Bronchial epithelial cell (primary cell): Measurements from ENCODE around the gene GPR176. TPM values are rescaled to one million over a fixed set of nuclear protein-coding genes. Genes with fewer than 3 reads are reported as not detected.

Source experiments
- DNase-seq: peaks from one replicate; pipeline ENCODE4 v3.0.0-alpha.2; 2010; ENCODE audit warnings: low read depth
- FAIRE-seq: peaks from 2 replicates; lab custom pipeline; 2011; peaks lifted over from hg19 to GRCh38; lab: Jason Lieb, UNC
- H3K27me3 ChIP-seq: 2 replicates; pipeline ENCODE4 v1.5.1; 2011; ENCODE audit warnings: low read length; ENCODE audit not compliant: control insufficient read depth, insufficient read depth
- H3K36me3 ChIP-seq: 2 replicates; pipeline ENCODE4 v1.5.1; 2011; ENCODE audit warnings: low read length; ENCODE audit not compliant: control insufficient read depth, insufficient read depth
- H3K4me3 ChIP-seq: 2 replicates; pipeline ENCODE4 v1.5.1; 2011; ENCODE audit warnings: mild to moderate bottlenecking, low read depth, low read length, control low read depth
- CTCF ChIP-seq: IDR thresholded peaks from 2 replicates; pipeline ENCODE4 v1.5.1; 2011; ENCODE audit warnings: mild to moderate bottlenecking, moderate library complexity, low read length, control low read depth, inconsistent platforms; ENCODE audit not compliant: insufficient read depth, severe bottlenecking
- total RNA-seq: library from RNA; depleted of rRNA; stranded (reverse); fragments of >200 nt; gene quantifications from 2 replicates; pipeline ENCODE4 v1.2.1, GENCODE V29; 2014

Gene GPR176
- total RNA-seq, 1 donor from 2014 or later: 3.4 TPM

- H3K36me3 ChIP-seq: no peaks in the 10 kb centered on the region
- no peak overlapping the region for H3K4me3 ChIP-seq
- H3K27me3 ChIP-seq: no peaks in the 10 kb centered on the region
- no peak for TF ChIP-seq CTCF
- no peak for DNase-seq
- no peak for FAIRE-seq
Observed at GRCh38 chr15:39850436-39850835, 69.6 kb downstream of the GPR176 start.

- no peaks in the 10 kb centered on the region for H3K36me3 ChIP-seq
- DNase-seq: no peak
- TF ChIP-seq CTCF: no peak
- FAIRE-seq: no peak
- H3K4me3 ChIP-seq: no peak overlapping the region
- H3K27me3 ChIP-seq: no peaks in the 10 kb centered on the region
Observed at GRCh38 chr15:39846108-39846507, 74.0 kb downstream of the GPR176 start.

- TF ChIP-seq CTCF: no peak
- DNase-seq (no peak), FAIRE-seq (no peak)
- no peaks in the 10 kb centered on the region for H3K36me3 ChIP-seq
- no peaks in the 10 kb centered on the region for H3K27me3 ChIP-seq
- H3K4me3 ChIP-seq: no peak overlapping the region
Observed at GRCh38 chr15:39845582-39845981, 74.5 kb downstream of the GPR176 start.

GRCh38 chr15:39843565-39843964 is 76.5 kb downstream of the GPR176 start:
- no peaks in the 10 kb centered on the region for H3K36me3 ChIP-seq
- TF ChIP-seq CTCF: no peak
- no peaks in the 10 kb centered on the region for H3K27me3 ChIP-seq
- no peak for DNase-seq
- no peak overlapping the region for H3K4me3 ChIP-seq
- FAIRE-seq: no peak

GRCh38 chr15:39837454-39837853 is 82.6 kb downstream of the GPR176 start:
- H3K27me3 ChIP-seq: no peaks in the 10 kb centered on the region
- H3K4me3 ChIP-seq: no peak overlapping the region
- H3K36me3 ChIP-seq: no peaks in the 10 kb centered on the region
- TF ChIP-seq CTCF: no peak
- DNase-seq (no peak), FAIRE-seq (peak; percentile 13)

- DNase-seq: no peak
- FAIRE-seq: no peak
- Histone ChIP-seq H3K27me3 (no peaks in the 10 kb centered on the region), H3K36me3 (no peaks in the 10 kb centered on the region), H3K4me3 (no peak overlapping the region)
- TF ChIP-seq CTCF: no peak
Observed at GRCh38 chr15:39835550-39835949, 84.5 kb downstream of the GPR176 start.
